ENCODE data around the gene LAMC1.

Gene LAMC1

GRCh38 chr1:183030053-183030452 is 6.8 kb downstream of the LAMC1 start:
- peak; percentile 32 for DNase-seq (ENCODE audit: low read depth)
- no peak overlapping the region for H3K4me3 ChIP-seq (ENCODE audit: low read length)
- TF ChIP-seq CTCF (IDR thresholded peaks at IDR 0.05; ENCODE audit: insufficient read depth, low read depth, low read length, missing control alignments): no peak

GRCh38 chr1:183032122-183032921 is 9.1 kb downstream of the LAMC1 start:
- TF ChIP-seq CTCF (IDR thresholded peaks at IDR 0.05; ENCODE audit: insufficient read depth, low read depth, low read length, missing control alignments): no peak
- no peak overlapping the region for H3K4me3 ChIP-seq (ENCODE audit: low read length)
- DNase-seq (ENCODE audit: low read depth): no peak

DNA sequence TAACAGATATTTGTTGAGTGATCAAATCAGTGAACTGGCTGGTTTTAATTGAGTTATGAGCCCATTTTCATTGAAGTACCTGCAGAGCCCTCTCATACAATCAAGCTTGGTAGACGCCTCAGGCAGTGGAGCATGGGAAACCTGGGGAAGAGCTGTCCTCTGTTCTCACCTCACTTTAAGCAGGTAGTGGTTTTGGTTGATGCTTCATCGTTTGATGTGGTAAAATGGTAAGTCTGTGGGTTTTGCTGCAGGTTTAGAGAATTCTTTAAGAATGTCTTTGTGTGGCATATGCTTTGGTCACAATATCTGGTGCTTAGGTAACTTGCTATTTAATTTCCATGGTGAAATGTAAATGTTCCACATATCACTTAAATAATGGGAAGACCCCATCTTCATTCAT is 10.0 kb downstream of the LAMC1 start:
- H3K4me3 ChIP-seq (ENCODE audit: low read length): no peak overlapping the region
- no peak for TF ChIP-seq CTCF (IDR thresholded peaks at IDR 0.05; ENCODE audit: insufficient read depth, low read depth, low read length, missing control alignments)
- DNase-seq (ENCODE audit: low read depth): peak; percentile 54

GRCh38 chr1:183034682-183035081 is 11.5 kb downstream of the LAMC1 start:
- DNase-seq (ENCODE audit: low read depth): no peak
- no peak overlapping the region for H3K4me3 ChIP-seq (ENCODE audit: low read length)
- no peak for TF ChIP-seq CTCF (IDR thresholded peaks at IDR 0.05; ENCODE audit: insufficient read depth, low read depth, low read length, missing control alignments)

- DNase-seq (ENCODE audit: low read depth): no peak
- H3K4me3 ChIP-seq (ENCODE audit: low read length): no peak overlapping the region
- no peak for TF ChIP-seq CTCF (IDR thresholded peaks at IDR 0.05; ENCODE audit: insufficient read depth, low read depth, low read length, missing control alignments)
These were observed 15.2 kb downstream of the LAMC1 start for GRCh38 chr1:183038333-183038866.

DNA sequence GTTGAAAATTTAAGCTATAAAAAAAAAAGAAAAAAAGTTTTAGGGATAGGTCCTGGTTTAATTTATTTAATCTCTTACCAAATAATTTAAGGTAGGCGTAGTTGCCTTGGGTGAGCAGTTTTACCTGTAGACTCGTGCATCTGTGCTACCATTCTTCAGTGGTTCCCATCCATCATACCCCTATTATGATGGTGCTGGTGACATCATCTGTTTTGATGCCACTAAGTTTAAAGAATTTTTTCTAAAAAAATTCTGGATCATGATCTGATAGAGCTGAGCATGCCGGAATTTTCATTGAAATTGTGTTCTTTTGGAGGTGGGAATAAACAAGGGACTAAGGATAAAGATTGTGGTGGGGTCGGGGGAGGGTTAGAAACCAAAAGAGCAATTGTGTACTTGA is 15.7 kb downstream of the LAMC1 start:
- no peak overlapping the region for H3K4me3 ChIP-seq (ENCODE audit: low read length)

More for the DNA sequence above, 15.7 kb downstream of the LAMC1 start:
- TF ChIP-seq CTCF (IDR thresholded peaks at IDR 0.05; ENCODE audit: insufficient read depth, low read depth, low read length, missing control alignments): no peak
- DNase-seq (ENCODE audit: low read depth): no peak
